ENCODE data around the gene GABARAP.
A peak's percentile ranks its signal among the peaks of the same experiment; 100 is the strongest.

GABARAP gene

DNA sequence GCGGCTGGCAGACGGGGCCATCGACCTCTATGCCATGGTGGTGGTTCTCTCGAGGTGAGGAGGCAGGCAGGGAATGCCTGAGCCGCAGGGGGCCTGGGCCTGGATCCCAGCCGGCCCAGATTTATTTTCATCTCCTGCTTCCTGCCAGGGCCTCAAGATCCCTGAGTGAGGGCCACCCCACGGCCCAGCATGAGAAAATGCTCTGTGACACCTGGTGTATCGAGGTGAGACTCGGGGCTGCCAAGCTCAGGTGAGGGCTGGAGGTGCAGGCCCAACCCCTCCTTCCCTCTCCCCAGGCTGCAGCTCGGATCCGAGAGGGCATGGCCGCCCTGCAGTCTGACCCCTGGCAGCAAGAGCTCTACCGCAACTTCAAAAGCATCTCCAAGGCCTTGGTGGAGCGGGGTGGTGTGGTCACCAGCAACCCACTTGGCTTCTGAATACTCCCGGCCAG, 17.6 kb downstream of the GABARAP start:
- H3K27ac ChIP-seq: peak overlapping the region; percentile 99
- POLR2A ChIA-PET (ENCODE audit: low non-redundant PET): no interaction called here
- no peak for DNase-seq (ENCODE audit: low spot score)
- CTCF ChIA-PET: interaction anchor here (0.6 kb wide), 2 partner anchors 8 to 60 kb away, joined by 3 to 4 read pairs; no protein-coding TSS in a partner anchor
- TF ChIP-seq, protein P1, sequence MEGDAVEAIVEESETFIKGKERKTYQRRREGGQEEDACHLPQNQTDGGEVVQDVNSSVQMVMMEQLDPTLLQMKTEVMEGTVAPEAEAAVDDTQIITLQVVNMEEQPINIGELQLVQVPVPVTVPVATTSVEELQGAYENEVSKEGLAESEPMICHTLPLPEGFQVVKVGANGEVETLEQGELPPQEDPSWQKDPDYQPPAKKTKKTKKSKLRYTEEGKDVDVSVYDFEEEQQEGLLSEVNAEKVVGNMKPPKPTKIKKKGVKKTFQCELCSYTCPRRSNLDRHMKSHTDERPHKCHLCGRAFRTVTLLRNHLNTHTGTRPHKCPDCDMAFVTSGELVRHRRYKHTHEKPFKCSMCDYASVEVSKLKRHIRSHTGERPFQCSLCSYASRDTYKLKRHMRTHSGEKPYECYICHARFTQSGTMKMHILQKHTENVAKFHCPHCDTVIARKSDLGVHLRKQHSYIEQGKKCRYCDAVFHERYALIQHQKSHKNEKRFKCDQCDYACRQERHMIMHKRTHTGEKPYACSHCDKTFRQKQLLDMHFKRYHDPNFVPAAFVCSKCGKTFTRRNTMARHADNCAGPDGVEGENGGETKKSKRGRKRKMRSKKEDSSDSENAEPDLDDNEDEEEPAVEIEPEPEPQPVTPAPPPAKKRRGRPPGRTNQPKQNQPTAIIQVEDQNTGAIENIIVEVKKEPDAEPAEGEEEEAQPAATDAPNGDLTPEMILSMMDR (conservative IDR thresholded peaks at IDR 0.05; ENCODE audit: low read depth): no peak

DNA sequence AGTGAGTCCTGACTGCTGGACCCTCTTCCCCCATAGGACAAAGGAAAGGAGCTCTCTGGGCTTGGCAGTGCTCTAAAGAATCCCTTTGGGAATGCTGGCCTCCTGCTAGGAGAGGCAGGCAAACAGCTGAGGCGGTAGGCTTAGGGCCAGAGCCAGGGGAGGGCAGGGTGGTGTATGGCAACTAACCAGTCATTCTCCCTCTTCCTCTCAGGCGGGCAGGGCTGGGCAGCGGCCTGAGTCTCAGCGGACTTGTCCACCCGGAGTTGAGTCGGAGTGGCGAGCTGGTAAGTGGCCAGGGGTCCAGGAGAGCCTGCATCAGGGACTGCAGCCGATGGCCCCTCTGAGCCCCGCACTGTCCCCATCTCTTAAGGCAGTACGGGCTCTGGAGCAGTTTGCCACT, 18.1 kb downstream of the GABARAP start:
- ChIA-PET CTCF (interaction anchor here (0.6 kb wide), 1 partner anchor 8 kb away, joined by 3 read pairs; no protein-coding TSS in a partner anchor), POLR2A (ENCODE audit: low non-redundant PET) (no interaction called here)
- no peak for DNase-seq (ENCODE audit: low spot score)
- TF ChIP-seq, protein P1 (conservative IDR thresholded peaks at IDR 0.05; ENCODE audit: low read depth): no peak
- peak overlapping the region; percentile 99 for H3K27ac ChIP-seq

DNA sequence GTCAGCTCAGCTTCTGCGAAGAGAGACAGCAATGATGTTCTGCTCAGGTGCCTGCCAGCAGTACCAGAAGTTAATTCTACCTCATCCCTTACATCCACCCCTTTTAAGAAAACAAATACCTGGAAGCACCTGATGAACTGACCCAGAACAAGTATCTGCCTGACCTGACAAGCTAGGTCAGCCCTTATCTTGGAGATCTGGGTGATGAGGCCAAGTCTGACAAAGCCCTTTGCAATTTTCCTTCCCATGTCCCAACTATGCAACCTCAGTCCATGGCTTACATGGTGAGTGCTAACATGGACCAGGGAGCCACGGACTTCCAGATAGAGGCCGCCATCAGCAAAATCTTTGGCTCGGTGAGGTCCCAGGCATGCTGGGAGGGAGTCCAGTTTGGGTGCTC, 18.9 kb downstream of the GABARAP start:
- ChIA-PET POLR2A (ENCODE audit: low non-redundant PET) (no interaction called here), CTCF (no interaction called here)
- TF ChIP-seq, protein P1 (conservative IDR thresholded peaks at IDR 0.05; ENCODE audit: low read depth): no peak
- no peak for DNase-seq (ENCODE audit: low spot score)
- peak overlapping the region; percentile 99 for H3K27ac ChIP-seq

- DNase-seq (ENCODE audit: low spot score): no peak
- TF ChIP-seq, protein P1 (conservative IDR thresholded peaks at IDR 0.05; ENCODE audit: low read depth): no peak
- ChIA-PET CTCF (interaction anchor here (0.9 kb wide), 1 partner anchor 16 kb away, joined by 3 read pairs; no protein-coding TSS in a partner anchor), POLR2A (ENCODE audit: low non-redundant PET) (no interaction called here)
- peak overlapping the region; percentile 99 for H3K27ac ChIP-seq
Observed at GRCh38 chr17:7222972-7223292, 19.3 kb downstream of the GABARAP start.

DNA sequence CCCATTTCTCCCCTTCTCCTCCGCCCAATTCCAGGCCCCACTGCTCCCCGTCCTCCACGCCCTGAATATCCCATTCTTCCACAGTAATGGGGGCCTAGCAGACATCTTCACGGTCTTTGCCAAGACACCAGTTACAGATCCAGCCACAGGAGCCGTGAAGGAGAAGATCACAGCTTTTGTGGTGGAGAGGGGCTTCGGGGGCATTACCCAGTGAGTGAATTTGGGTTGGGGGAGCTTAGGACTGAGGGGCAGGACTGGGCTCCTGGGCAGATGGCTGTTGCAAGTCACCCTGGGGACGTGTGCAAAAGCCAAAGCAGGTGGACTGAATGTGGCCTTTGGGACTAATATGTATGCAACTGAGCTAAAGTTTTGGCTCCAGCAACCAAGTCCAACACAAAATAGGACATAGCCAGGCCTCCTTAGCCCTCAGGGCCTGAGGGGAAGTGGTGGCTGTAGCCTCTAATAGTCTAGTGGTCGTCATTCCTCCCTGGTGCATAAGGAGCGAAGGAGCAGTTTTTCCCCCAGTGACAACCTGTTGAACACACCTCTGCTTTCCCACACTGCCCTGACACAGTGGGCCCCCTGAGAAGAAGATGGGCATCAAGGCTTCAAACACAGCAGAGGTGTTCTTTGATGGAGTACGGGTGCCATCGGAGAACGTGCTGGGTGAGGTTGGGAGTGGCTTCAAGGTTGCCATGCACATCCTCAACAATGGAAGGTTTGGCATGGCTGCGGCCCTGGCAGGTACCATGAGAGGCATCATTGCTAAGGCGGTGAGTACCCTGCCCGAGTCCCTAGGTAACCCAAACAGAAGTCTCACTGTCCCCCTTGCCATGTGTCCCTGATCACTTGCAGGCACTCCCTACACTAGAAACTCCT, 19.9 kb downstream of the GABARAP start:
- ChIA-PET POLR2A (ENCODE audit: low non-redundant PET) (no interaction called here), CTCF (interaction anchor here (0.9 to 1.1 kb wide), 2 partner anchors 15 to 16 kb away, joined by 3 read pairs; no protein-coding TSS in a partner anchor)
- DNase-seq (ENCODE audit: low spot score): no peak
- peak overlapping the region; percentile 99 for H3K27ac ChIP-seq
- TF ChIP-seq, protein P1 (conservative IDR thresholded peaks at IDR 0.05; ENCODE audit: low read depth): no peak

GRCh38 chr17:7221278-7222092, 20.8 kb downstream of the GABARAP start:
- ChIA-PET POLR2A (ENCODE audit: low non-redundant PET) (interaction anchor here (1.0 to 1.7 kb wide), 3 partner anchors 11 to 20 kb away, joined by 3 to 6 read pairs (median 6); no protein-coding TSS in a partner anchor), CTCF (interaction anchor here (0.5 to 1.1 kb wide), 5 partner anchors 17 to 115 kb away, joined by 3 to 4 read pairs (median 3); partner anchors contain the start of gene ACAP1)
- TF ChIP-seq, protein P1 (conservative IDR thresholded peaks at IDR 0.05; ENCODE audit: low read depth): no peak
- H3K27ac ChIP-seq: peak overlapping the region; percentile 99
- no peak for DNase-seq (ENCODE audit: low spot score)

All from RWPE1 (cell line).